Measurements from ENCODE around the gene NEK1. TPM values are rescaled to one million over a fixed set of nuclear protein-coding genes. Genes with fewer than 3 reads are reported as not detected.

Gene NEK1
- total and polyA plus RNA-seq, 2 of the 4 experiments (the other 2 are of a cell fraction): 3.3 to 3.9 TPM

DNA sequence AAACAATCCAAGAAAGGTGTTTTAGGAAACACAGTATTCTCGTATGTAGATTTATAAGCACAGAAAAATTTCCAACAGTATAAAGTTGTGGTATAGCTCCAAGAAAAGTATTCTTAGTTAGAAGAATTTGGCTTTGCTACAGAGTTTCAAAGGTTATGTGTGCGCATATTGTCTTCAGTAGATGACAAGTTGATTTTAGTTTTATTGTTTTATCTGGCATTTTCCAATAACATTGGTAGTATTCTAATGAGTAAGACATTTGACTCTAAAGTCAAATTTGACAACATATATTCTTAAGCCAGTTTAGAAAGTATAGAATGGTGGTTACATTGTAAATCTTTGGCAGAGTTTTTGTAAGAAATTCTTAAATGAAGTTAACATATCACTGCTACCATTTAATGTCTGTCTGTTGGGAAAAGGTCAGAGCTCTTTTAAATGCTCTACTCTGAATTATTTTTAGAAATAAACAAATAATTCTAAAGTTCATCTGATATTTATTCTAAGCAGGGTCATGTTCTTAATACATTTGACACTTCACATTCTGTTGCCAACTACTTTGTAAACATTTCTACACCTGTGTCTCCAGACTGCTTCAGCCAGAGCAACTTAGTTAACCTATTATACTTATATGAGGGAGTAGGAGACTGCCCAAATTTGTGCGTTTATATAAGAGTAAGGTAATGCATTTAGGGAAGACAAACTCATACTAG, 38.0 kb upstream of the NEK1 start:
- Histone ChIP-seq H4K20me1 (ENCODE audit: insufficient read depth, low read length) (no peaks in the 10 kb centered on the region), H3K4ac (ENCODE audit: low read depth, low read length) (no peak overlapping the region), H3K27me3 (ENCODE audit: control insufficient read depth, insufficient read depth, low read length) (no peaks in the 10 kb centered on the region), H3K79me1 (ENCODE audit: low read depth in 1 of 2, low read length in 2 of 2) (peaks cover 0 to 1% of the 10 kb centered on the region in 2 experiments; a peak in 2 of 4 replicates), H2AK5ac (ENCODE audit: low read depth, low read length) (no peak overlapping the region), H3K9me3 (ENCODE audit: control insufficient read depth, insufficient read depth, low read length) (no peaks in the 10 kb centered on the region), H2BK20ac (ENCODE audit: low read depth, low read length) (no peak overlapping the region), H3K27ac (ENCODE audit: insufficient read depth, low read length) (no peak overlapping the region), H3K56ac (ENCODE audit: extremely low read depth, insufficient read depth, low read length) (no peak overlapping the region), H3K9me1 (ENCODE audit: insufficient read depth, low read length) (peaks cover 2% of the 10 kb centered on the region; the same call in 1 of the 2 replicates), H3K4me1 (ENCODE audit: control insufficient read depth, insufficient read depth, low read length) (peaks cover 2% of the 10 kb centered on the region; the same call in 1 of the 2 replicates), H4K5ac (ENCODE audit: low read depth, low read length) (no peak overlapping the region), H4K91ac (ENCODE audit: insufficient read depth, low read depth, low read length) (no peak overlapping the region), H3K9ac (ENCODE audit: low read depth, low read length) (no peak overlapping the region), H3K4me2 (ENCODE audit: low read depth, low read length) (no peak overlapping the region), H3K4me3 (ENCODE audit: insufficient read depth, low read depth, low read length) (no peak overlapping the region), H3K18ac (ENCODE audit: low read depth, low read length) (no peak overlapping the region), H2BK120ac (ENCODE audit: low read depth, low read length) (no peak overlapping the region), H2AK9ac (replicated peaks; ENCODE audit: low read depth, low read length, poor library complexity) (no peak overlapping the region), H4K8ac (ENCODE audit: low read depth in 2 of 2, low read length in 2 of 2) (no peak overlapping the region), H3K36me3 (ENCODE audit: control insufficient read depth, insufficient read depth, low read length) (no peaks in the 10 kb centered on the region), H3K23ac (ENCODE audit: low read depth, low read length) (no peak overlapping the region), H2BK15ac (ENCODE audit: low read depth, low read length) (no peak overlapping the region), H3K14ac (replicated peaks; ENCODE audit: low read depth, low read length) (no peak overlapping the region), H2AFZ (replicated peaks; ENCODE audit: low read length, poor library complexity) (no peak overlapping the region), H2BK5ac (ENCODE audit: low read depth, low read length, poor library complexity, severe bottlenecking) (no peak overlapping the region)
- BruUV-seq (replicated peaks): no TSS peak
- no CpG with 5 or more reads among the region's 3 CpGs for WGBS, 2 experiments (ENCODE audit: extremely low coverage in 2 of 2, insufficient read length in 1 of 2)
- DNase-seq (no peak), ATAC-seq (ENCODE audit: low read depth) (no peak)
- TF ChIP-seq SMC3 (IDR thresholded peaks at IDR 0.05; ENCODE audit: low read depth, low read length) (no peak), RFX5 (IDR thresholded peaks at IDR 0.05; ENCODE audit: low read depth, low read length) (no peak)
- intact Hi-C loops (cut with micrococcal nuclease): no loop called here
- dilution Hi-C loops (cut with HindIII; ENCODE audit: low sequenced_read_pairs, unreplicated experiment): no loop called here
- in situ Hi-C loops (cut with MboI; ENCODE audit: low sequenced_read_pairs): no loop called here
- CTCF ChIA-PET: no interaction called here
- POLR2A ChIA-PET (ENCODE audit: unreplicated experiment): no interaction called here

Data from IMR-90 (cell line).